HuH-7.5 (cell line): ENCODE results near the gene IGF2.
"Not testable (repeated sequence)": the region's sequence is repeated elsewhere in the genome, so short reads cannot be mapped to it uniquely, and the experiment has no call there.

Source experiments
- DNase-seq: peaks from one replicate; pipeline ENCODE4 v3.0.0; 2011; ENCODE audit warnings: low spot score

IGF2 gene

DNA sequence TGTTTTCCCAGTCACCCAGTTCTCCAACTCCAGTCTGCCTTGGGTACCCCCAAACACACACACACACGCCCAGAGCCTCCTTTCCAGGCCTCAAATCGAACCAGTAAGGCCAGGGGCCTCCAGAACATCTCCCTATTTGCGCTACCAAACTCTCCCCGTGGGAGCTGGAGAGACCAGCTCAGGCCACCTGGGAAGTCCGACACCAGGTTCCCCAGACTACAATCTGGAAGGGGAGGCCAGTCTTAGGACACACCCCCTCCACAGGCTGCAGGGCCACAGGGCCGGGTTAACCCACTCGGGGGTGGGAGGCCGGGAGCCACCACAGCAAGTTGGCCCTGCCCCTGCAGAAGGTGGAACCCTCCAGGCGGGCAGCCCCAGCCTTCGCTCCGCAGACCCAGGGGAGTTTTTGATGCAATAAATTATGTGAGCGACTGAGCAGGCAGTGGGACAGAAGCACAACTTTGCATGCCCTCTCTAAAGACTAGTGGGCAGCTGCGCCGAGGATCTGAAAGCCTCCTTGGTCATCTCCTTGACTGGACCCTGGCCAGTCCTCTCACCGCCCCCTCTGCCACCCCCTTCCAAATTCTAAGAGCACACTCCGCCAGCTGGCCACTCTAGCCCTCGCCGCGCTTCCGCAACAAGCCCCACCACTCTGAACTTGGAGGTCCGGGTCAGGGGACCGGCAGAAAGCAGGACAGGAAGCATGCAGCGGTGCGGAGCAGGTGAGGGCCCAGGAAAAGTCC lies 2.8 kb downstream of the IGF2 start:
- no peak for DNase-seq

DNA sequence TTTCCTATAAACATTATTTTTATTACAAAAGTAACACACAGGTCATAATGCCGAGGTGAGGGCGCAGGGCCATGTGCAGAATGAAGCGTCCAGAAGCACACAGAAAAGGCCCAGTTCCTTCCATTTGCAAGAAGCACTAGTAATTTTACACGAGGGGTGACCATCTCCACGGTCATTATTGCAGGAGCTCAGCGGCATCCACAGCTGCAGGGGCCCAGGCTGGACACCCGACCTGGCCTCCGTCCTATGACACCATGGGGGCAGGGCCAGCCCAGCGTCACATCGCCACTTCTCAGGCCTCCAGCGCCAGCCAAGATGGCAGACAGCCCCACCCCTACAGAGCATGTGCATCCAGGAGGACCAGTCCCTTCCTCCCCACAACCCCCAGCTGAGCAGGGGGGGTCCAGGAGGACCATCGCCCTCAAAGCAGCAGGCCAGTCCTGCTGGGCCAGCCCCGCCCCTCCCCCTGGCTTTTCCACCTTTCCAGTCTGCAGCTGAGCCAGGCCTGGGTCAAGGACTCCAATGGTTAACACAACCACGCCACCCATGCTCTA lies 3.5 kb downstream of the IGF2 start:
- DNase-seq: no peak

DNA sequence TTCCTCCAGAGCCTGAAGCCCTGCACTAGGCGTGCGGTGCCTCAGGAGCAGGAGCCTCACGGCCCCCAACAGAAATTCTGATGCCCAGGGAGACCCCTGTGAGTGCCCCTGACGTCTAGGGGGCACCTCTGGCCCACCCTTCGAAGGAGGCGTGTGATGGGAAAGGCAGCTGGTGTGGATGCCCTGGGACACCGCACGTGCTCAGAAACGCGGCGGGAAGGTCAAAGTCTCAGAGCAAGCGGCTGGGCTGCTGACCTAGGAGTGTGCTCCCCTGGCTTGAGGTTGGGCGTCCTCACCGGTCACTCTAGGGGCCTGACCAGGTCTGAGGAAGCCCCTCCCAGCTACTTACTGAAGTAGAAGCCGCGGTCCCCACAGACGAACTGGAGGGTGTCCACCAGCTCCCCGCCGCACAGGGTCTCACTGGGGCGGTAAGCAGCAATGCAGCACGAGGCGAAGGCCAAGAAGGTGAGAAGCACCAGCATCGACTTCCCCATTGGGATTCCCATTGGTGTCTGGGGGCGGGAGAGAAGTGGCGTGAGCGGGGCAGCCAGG lies 4.1 kb downstream of the IGF2 start:
- no peak for DNase-seq

DNA sequence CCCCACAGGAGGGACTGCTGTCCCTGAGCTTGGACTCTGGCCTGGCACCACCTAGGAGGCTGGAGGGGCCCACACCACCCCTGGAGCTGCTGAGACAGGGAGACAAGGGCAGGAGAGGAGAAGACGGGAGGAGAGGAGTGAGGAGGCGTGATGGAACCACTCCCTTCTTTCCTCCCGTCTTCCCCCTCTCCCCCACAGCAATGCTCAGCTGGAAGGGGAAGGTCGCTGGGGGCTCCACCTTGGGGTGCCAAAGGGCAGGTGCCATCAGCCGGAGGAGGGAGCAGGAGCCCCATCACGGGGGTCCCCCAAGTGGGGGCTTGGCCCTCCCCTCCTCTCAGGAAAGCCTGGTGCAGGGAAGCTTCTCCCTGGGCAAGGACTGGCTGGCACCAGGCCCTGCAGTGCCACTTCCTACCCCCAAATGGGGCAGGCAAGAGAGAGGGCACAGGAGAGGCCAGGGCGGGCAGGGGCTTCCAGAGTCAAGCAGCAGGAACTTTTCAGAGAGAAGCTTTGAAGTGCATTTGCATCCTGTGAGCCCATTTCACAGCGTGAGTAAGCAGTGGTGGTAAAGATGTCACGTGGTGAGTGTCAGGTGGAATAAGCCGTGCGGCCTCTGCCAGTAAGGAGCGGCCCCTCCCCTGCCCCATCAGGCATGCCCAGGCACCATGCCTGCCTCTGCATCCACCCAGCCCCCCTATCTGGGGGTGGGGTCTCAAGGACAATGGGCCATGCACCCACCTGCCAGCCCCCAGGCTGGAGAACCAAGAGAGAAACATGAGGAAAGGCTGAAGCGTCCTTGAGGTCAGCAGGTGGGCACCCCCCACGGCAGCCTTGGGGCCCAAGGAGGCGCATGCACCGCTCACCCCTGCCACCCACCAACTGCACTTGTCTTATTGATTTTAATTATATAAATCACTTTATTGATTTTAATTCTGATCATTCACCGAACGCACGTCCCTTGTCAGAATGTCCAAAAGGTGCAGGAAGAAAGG lies 4.9 kb downstream of the IGF2 start:
- no peak for DNase-seq

DNA sequence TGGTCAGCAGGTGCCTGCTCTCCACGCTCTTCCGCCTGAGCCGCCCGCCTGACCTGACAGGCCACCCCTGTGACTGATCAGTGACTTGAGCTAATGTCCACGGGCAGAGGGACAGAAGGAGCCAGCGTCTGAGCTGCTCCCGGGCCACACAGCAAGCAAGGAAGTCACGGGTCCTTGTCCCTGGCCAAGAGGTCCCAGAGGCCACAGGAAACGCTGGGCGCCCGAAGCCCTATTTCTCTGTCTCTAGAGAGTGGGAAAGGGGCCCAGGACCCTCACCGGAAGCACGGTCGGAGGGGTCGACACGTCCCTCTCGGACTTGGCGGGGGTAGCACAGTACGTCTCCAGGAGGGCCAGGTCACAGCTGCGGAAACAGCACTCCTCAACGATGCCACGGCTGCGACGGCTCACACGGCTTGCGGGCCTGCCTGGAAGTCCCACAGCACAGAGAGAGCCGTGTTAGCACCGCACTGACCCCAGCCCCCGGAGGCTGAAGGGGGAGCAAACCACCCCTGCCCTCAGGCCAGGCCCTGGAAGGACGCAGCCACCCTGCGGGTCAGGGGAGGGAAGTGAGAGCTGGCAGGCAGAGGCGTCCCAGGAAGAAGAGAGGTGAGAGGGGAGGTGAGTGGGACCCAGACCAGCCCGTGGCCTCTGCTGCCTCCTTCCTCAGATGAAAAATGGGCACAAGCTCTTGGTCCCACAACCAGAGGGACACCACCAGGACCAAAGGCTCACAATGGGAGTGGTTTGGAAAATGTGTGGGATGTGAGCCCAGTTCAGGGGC lies 5.8 kb downstream of the IGF2 start:
- no peak for DNase-seq

DNA sequence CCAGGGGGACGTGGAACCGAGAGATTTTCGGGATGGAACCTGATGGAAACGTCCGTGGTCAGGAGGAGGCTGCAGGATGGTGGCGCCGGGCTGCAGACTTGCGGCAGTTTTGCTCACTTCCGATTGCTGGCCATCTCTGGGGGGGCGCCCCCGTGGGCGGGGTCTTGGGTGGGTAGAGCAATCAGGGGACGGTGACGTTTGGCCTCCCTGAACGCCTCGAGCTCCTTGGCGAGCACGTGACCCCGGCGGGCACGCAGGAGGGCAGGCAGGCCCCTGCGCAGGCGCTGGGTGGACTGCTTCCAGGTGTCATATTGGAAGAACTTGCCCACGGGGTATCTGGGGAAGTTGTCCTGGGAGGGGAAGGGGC lies 6.3 kb downstream of the IGF2 start:
- no peak for DNase-seq

DNA sequence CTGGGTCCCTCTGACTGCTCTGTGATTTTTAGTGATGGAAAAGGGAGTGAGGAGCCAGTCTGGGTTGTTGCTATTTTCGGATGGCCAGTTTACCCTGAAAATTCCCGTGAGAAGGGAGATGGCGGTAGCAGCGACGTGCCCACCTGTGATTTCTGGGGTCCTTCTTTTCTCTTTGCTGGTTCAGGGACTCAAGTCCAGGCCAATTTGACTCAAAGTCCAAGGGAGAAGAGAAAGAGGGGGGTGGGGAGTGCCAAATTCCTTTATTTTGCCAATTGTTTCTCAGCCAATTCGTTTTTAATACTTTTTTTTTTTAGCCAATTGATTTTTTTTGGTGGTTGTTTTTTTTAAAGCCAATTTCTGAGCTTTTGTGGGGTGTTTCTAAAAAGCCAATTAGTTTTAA lies 6.9 kb downstream of the IGF2 start:
- DNase-seq: no peak

DNA sequence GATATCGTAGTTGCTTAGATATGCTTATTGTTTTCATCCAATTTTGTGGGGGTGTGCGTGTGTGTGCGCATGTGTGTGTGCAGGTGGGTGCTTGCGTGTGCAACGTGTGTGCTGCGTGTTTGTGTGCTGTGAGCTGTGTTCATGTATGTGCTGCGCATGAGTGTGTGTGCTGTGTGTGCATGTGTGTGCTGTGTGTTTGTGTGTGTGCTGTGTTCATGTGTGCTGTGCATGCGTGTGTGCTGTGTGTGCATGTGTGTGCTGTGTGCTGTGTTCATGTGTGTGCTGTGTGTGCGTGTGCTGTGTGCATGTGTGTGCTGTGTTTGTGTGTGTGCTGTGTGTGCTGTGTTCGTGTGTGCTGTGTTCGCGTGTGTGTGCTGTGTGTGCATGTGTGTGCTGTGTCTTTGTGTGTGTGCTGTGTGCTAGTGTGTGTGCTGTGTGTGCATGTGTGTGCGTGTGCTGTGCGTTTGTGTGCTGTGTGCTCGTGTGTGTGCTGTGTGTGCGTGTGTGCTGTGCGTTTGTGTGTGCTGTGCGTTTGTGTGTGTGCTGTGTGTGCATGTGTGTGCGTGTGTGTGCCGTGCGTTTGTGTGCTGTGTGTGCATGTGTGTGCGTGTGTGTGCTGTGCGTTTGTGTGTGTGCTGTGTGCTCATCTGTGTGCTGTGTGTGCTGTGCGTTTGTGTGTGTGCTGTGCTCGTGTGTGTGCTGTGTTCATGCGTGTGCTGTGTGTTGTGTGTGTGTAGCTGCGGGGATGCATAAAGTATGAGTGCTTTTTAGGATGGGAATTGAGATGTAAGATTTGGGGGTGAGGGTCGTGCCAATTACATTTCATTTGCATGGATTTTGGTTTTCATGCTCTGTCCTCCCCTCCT lies 7.6 kb downstream of the IGF2 start:
- no peak for DNase-seq

DNA sequence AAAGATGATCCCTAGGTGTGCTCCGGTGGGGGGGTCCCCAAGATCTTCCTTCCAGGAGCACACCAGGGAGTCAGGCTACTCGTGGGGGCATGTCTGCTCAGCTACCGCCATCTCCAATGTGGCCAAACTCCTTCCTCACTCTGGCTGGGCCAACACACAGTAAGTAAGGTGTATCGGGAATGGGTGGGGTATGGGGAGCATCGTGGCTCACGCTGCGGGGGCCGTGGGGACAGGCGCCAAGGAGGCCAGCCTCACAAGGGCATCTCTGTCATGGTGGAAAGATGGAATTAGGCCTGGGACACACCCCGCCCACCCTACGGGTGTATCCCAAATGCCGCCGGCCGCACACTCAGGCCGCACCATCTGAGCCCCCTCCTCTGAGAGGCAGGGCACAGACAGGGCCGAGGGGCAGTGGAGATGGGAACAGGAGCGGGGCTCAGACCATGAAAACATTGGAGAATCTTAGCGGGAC lies 8.3 kb downstream of the IGF2 start:
- DNase-seq: no peak

DNA sequence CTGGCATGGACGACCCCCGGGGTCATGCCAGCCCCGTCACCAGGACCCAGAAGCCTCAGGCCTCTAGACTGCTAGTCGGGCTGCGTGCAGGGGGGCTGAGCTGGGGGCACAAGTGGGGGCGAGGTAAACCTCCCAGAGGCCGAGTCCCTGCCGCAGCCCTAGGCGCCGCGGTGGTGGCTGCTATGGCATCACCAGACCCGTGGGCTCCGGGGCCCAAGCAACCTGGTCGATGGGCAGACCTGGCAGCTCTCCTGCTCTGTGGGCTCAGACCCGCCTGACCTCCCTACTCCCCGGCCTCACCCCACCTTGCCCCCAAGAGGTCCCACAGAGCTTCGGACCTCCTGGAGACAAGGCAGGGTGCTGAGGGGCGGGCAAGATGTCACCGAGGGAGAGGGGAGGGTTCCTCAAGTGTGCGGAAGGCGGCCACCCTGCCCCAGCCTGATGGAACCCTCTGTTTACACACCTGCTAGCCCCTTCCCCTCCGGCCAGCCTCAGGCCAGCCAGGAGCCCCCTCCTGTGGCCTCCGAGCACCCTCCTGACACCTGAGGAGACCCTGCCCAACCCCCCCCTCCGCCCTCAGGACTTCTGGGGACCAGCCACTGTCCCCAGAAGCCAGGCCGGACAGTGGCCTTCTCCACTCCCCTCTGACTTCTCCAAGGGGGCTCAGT lies 9.4 kb downstream of the IGF2 start:
- no peak for DNase-seq

DNA sequence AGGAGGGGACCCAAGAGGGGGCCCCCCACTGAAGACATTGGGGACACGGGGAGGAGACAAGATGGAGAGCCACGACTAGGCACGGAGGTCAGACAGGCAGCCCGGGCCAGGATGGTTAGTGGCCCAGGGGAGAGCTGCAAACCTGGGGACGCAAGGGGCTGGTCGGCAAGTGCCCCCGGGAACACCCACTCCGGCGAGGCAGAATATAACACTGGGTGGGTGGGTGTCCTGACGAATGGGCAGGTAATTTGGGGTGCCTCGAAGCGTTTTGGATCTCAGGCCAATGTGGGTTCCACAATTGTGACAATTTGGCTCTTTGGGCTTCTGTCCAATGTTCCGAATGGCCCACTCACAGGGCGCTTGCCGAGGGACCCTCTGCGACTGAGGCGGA lies 9.9 kb downstream of the IGF2 start:
- no peak for DNase-seq

DNA sequence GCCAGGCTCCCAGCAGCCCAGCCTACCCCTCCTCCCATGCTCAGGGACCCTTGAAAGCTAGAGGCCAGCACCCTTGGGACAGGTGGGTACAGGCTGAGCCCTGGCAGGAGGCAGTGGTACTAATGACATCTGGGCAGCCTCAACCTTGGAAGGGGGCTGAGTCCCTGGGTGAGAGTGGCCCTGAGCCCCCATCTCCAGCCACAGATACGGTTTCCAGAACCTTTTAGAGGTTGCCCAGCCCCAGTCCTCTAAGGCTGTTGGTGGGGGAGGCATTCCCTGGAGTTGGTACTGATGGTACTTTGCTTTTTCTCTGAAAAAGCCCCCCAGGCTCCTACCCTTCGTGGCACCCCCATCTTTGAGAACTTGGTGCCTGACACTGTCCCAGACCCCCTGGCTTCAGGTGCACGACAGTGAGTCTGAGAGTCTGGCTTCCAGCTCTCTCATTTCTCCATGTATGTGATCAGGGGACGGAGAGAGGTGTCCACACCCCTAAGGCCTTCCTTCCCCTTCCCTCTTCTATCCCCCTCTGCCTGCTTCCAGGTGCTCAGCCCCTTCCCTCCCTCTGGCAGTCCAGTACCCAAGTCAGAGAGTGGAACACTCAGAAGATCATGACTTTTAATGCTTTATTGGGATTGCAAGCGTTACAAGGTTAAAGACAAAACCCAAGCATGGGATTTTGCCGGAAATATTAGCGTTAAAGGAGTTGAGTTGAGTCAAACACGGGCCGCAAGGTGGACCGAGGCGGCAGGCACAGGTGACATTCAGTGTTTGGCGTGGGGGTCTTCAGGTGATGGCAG lies 10.5 kb downstream of the IGF2 start:
- no peak for DNase-seq

DNA sequence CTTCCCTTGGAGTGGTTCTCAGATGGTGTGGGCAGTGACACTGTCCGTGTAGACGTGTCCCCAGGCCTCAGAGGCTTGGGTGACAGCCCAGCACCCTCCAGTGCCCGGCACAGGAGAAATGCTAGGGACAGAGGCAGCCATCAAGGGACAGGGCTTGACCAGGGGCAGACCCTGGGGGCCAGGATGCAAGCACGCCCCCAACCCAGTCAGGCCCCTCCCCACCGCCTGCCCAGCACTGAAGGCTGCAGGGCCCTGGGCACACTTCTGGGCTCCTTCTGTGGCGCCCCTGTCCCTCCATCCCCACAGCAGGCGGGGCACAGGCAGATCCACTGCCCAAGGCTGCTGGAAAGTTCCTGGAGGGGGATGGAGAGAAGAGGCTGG lies 11.1 kb downstream of the IGF2 start:
- no peak for DNase-seq

DNA sequence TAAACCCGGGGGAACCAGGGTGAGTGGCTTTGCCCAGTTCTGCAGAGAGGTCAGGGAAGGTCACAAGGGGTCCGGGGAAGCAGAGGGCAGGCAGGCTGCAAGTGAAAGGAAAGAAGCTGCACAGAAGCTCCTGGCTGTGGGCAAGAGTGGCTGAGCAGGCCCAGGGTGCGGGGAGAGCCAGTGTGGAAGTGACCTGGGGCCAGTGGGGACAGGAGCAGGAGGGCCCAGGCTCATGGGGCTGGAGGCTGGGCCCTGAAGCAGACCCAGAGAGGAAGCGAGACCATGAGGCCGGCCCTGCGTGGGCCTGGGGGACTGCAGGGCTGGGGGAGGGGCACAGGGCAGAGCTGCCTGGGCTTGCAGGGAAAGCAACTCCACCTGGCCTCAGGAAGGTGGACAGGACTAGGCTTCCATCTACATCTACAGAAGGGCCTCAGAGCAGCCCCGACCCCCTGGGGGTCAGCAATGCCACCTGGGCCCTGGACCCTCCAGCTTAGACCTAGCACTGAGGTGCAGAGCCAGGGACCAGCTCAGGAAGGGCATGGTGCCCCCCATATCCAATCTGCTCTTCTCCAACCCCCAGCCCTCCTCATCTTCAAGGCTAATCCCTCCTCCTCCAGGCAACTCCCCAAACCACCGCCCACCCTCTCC lies 11.6 kb downstream of the IGF2 start:
- DNase-seq: no peak

DNA sequence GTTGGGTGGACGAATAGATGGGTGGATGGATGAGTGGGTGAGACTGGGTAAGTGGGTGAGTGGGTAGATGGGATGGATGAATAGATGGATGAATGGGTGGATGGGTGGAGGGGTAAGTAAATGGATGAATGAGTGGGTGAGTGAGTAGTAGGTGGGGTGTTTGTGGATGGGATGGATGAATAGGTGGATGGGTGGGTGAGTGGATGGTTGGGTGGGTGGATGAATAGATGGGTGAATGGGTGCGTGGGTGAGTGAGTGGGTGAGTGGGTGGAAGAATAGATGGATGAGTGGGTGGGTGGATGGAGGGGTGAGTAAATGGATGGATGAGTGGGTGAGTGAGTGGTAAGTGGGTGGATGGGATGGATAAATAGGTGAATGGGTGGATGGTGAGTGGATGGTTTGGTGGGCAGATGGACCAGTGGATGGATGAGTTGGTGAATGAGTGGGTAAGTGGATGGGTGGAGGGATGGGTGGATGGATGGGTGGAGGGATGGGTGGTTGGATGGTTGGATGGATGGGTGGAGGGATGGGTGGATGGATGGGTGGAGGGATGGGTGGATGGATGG lies 12.6 kb downstream of the IGF2 start:
- no peak for DNase-seq

DNA sequence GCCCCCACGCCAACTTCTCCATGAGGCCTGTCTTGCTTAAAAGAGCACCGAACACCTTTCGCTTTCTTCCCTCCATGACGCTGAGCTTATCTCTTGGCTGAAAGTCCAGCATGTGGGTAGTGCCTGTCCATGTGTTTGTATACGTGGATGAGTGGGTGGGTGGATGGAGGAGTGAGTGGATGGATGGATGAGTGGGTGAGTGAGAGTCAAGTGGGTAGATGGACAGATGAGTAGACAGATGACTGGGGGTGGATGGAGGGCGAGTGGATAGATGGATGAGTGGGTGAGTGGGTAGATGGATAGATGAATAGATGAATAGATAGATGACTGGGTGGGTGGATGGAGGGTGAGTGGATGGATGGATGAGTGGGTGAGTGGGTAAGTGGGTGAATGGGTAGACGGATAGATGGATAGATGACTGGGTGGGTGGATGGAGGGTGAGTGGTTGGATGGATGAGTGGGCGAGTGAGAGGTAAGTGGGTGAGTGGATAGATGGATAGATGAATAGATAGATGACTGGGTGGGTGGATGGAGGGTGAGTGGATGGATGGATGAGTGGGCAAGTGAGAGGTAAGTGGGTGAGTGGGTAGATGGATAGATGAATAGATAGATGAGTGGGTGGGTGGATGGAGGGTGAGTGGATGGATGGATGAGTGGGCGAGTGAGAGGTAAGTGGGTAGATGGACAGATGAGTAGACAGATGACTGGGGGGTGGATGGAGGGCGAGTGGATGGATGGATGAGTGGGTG lies 14.3 kb downstream of the IGF2 start:
- not testable (repeated sequence) for DNase-seq

DNA sequence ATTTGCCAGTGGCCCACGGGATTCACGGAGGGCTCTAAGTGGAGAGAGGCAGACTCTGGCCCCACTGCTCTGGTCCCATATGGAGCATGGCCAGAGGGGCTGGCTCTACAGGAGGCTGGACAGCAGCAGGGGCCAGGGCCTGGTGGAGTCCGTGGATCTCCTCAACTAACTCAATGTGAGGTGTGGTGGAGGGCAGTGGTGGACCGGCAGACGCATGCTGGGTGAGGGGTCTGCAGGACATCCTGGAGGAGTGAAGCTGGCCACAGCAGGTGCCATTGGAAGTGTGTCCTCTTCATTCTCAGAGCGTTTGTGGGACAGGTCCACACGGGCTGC lies 15.6 kb downstream of the IGF2 start:
- no peak for DNase-seq
